Neural cell (in vitro differentiated cells): ENCODE data around the gene IGSF9B. TPM values are rescaled to one million over a fixed set of nuclear protein-coding genes. Genes with fewer than 3 reads are reported as not detected.

Experiments
- H2AFZ ChIP-seq: fragments of 200-600, 300-800 bp; sonication (generic), shearing (Covaris generic); 2 replicates; pipeline ENCODE4 v1.6.0; 2014; ENCODE audit warnings: low read depth, mild to moderate bottlenecking, antibody characterized with exemption, low read length, moderate library complexity
- H3F3A ChIP-seq: fragments of 200-600 bp; shearing (Covaris generic); 2 replicates; pipeline ENCODE4 v1.6.1; 2016; ENCODE audit warnings: mild to moderate bottlenecking, moderate library complexity, mixed read lengths, antibody characterized with exemption, low read length; ENCODE audit not compliant: insufficient read depth, poor library complexity, severe bottlenecking
- H3K27ac ChIP-seq: fragments of 200-600, 300-800 bp; sonication (generic), shearing (Covaris generic); 2 replicates; pipeline ENCODE4 v1.5.1; 2014; ENCODE audit warnings: mild to moderate bottlenecking, low read length, moderate library complexity
- H3K27me3 ChIP-seq: fragments of 300-800, 200-600 bp; sonication (generic), shearing (Covaris generic); 2 replicates; pipeline ENCODE4 v1.6.0; 2014; ENCODE audit warnings: mild to moderate bottlenecking, low read depth, low read length, moderate library complexity; ENCODE audit not compliant: insufficient read depth
- H3K36me3 ChIP-seq: fragments of 300-800, 200-600 bp; sonication (generic), shearing (Covaris generic); 2 replicates; pipeline ENCODE4 v1.5.1; 2014; ENCODE audit warnings: mild to moderate bottlenecking, antibody characterized with exemption, low read length, moderate library complexity; ENCODE audit not compliant: insufficient read depth
- H3K4me2 ChIP-seq: fragments of 300-800, 200-600 bp; sonication (generic), shearing (Covaris generic); 2 replicates; pipeline ENCODE4 v1.6.0; 2014; ENCODE audit warnings: mild to moderate bottlenecking, low read length
- H3K4me3 ChIP-seq: fragments of 300-800, 200-600 bp; sonication (generic), shearing (Covaris generic); 2 replicates; pipeline ENCODE4 v1.5.1; 2014; ENCODE audit warnings: mild to moderate bottlenecking, low read length, moderate library complexity
- H3K79me2 ChIP-seq: fragments of 200-600 bp; shearing (Covaris generic); replicated peaks from 2 replicates; pipeline ENCODE4 v1.6.0; 2014; ENCODE audit warnings: mild to moderate bottlenecking, low read length, moderate library complexity; ENCODE audit not compliant: insufficient read depth
- H3K9ac ChIP-seq: fragments of 300-800, 200-600 bp; sonication (generic), shearing (Covaris generic); 2 replicates; pipeline ENCODE4 v1.6.1; 2016; ENCODE audit warnings: mild to moderate bottlenecking, low read length, mixed read lengths
- H3K9me2 ChIP-seq: fragments of 200-600 bp; shearing (Covaris generic); 2 replicates; pipeline ENCODE4 v1.6.1; 2016; ENCODE audit warnings: mild to moderate bottlenecking, low read length, mixed read lengths; ENCODE audit not compliant: insufficient read depth
- H3K9me3 ChIP-seq: fragments of 200-600, 300-800 bp; sonication (generic), shearing (Covaris generic); 2 replicates; pipeline ENCODE4 v1.6.1; 2016; ENCODE audit warnings: mild to moderate bottlenecking, mixed run types, low read length, moderate library complexity, mixed read lengths
- H4K20me1 ChIP-seq: fragments of 200-600 bp; shearing (Covaris generic); 2 replicates; pipeline ENCODE4 v1.6.1; 2016; ENCODE audit warnings: mild to moderate bottlenecking, mixed run types; ENCODE audit not compliant: insufficient read depth
- EP300 ChIP-seq: fragments of 450-650 bp; conservative IDR thresholded peaks from 2 replicates; pipeline ENCODE4 v1.6.1; 2014; ENCODE audit warnings: antibody characterized with exemption, mild to moderate bottlenecking, moderate library complexity; ENCODE audit not compliant: poor library complexity, severe bottlenecking
- EZH2 ChIP-seq: fragments of 200-600, 300-800 bp; shearing (Covaris generic), sonication (generic); IDR thresholded peaks from 2 replicates; pipeline ENCODE4 v1.6.1; 2014; ENCODE audit warnings: antibody characterized with exemption, low read length, borderline replicate concordance, mild to moderate bottlenecking; ENCODE audit not compliant: insufficient read depth, poor library complexity, severe bottlenecking
- MXI1 ChIP-seq: fragments of 450-650 bp; conservative IDR thresholded peaks from 2 replicates; pipeline ENCODE4 v1.6.1; 2014; ENCODE audit warnings: antibody characterized with exemption, mild to moderate bottlenecking; ENCODE audit not compliant: poor library complexity, severe bottlenecking
- POLR2AphosphoS5 ChIP-seq: IDR thresholded peaks from 2 replicates; pipeline ENCODE4 v1.6.1; 2012
- RAD21 ChIP-seq: fragments of 450-650 bp; conservative IDR thresholded peaks from 2 replicates; pipeline ENCODE4 v1.6.1; 2014; ENCODE audit warnings: antibody characterized with exemption, mild to moderate bottlenecking, moderate library complexity
- SMC3 ChIP-seq: fragments of 450-650 bp; conservative IDR thresholded peaks from 2 replicates; pipeline ENCODE4 v1.6.1; 2014; ENCODE audit warnings: antibody characterized with exemption, mild to moderate bottlenecking, moderate library complexity; ENCODE audit not compliant: poor library complexity
- TAF1 ChIP-seq: IDR thresholded peaks from 2 replicates; pipeline ENCODE4 v1.6.1; 2012; ENCODE audit warnings: low read depth
- polyA plus RNA-seq: library from polyadenylated mRNA; depleted of rRNA; stranded (reverse); fragments of >200 nt; gene quantifications from 2 replicates; pipeline ENCODE4 v1.2.3, GENCODE V29; 2014
- TF ChIP-seq, protein P1 (sequence below): fragments of 450-650 bp; IDR thresholded peaks from 2 replicates; pipeline ENCODE4 v1.5.1; 2014; ENCODE audit warnings: antibody characterized with exemption, mild to moderate bottlenecking, moderate library complexity; ENCODE audit not compliant: poor library complexity, severe bottlenecking
- TF ChIP-seq, protein P2 (sequence below): IDR thresholded peaks from 2 replicates; pipeline ENCODE4 v1.6.1; 2012; ENCODE audit warnings: borderline replicate concordance

The IGSF9B gene
- polyA plus RNA-seq, 1 donor from 2014 or later, result 2.3 TPM

DNA sequence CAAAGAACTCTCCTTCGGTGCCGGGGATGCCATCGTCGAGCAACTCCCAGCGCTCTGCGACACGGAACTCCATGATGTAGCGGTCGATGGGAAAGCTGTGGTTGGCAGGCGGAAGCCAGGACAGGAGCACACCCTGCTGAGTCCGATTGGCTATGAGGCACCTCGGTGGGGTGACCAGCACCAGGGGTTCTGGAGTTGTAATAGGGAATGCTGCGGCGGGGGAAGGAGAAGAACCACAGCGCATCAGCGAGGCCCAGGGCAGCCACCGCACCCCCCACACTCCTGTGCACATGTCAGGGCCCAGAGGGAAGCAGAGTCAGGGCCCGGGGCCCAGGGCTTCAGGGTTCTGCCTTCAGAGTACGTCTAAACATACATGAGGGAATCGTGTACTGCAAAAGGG, 31.0 kb downstream of the IGSF9B start:
- no peaks in the 10 kb centered on the region for H3K27me3 ChIP-seq
- no peaks in the 10 kb centered on the region for H3K9me3 ChIP-seq
- H2AFZ ChIP-seq, result no peak overlapping the region
- no peaks in the 10 kb centered on the region for H3K79me2 ChIP-seq
- no peak overlapping the region for H3K4me3 ChIP-seq
- no peak overlapping the region for H3K4me2 ChIP-seq
- no peaks in the 10 kb centered on the region for H3K9me2 ChIP-seq
- H4K20me1 ChIP-seq, result no peaks in the 10 kb centered on the region
- H3K27ac ChIP-seq, result no peak overlapping the region
- TF ChIP-seq EZH2 (no peak), MXI1 (no peak), TAF1 (no peak), RAD21 (no peak), EP300 (no peak)
- no peaks in the 10 kb centered on the region for H3F3A ChIP-seq
- H3K36me3 ChIP-seq, result peaks cover 5% of the 10 kb centered on the region
- no peak overlapping the region for H3K9ac ChIP-seq

DNA sequence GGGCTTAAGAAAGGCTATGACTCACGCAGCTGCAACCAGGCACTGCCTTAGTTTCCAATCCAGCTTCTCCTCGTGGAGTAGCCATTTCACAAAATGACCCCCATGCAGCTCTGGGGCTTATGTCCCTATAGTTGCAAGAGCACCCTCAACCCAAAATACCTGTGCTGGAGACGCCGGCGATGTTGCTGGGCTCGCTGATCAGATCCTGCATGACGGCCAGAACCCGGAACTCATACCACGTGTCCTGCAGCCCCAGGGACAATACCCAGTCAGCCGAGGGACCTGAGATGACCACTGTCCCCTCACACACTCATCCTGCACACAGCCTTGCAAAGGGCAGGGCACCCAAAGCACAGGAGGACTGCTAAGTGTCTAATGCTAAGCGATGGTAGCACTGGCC, 32.1 kb downstream of the IGSF9B start:
- no peak overlapping the region for H3K9ac ChIP-seq
- H3K9me2 ChIP-seq, result no peaks in the 10 kb centered on the region
- H3K36me3 ChIP-seq, result peaks cover 5% of the 10 kb centered on the region
- no peaks in the 10 kb centered on the region for H4K20me1 ChIP-seq
- H2AFZ ChIP-seq, result no peak overlapping the region
- H3K27me3 ChIP-seq, result no peaks in the 10 kb centered on the region
- no peaks in the 10 kb centered on the region for H3F3A ChIP-seq
- H3K79me2 ChIP-seq, result no peaks in the 10 kb centered on the region
- H3K27ac ChIP-seq, result no peak overlapping the region
- no peak overlapping the region for H3K4me3 ChIP-seq
- H3K4me2 ChIP-seq, result no peak overlapping the region
- H3K9me3 ChIP-seq, result no peaks in the 10 kb centered on the region
- TF ChIP-seq, protein P1, sequence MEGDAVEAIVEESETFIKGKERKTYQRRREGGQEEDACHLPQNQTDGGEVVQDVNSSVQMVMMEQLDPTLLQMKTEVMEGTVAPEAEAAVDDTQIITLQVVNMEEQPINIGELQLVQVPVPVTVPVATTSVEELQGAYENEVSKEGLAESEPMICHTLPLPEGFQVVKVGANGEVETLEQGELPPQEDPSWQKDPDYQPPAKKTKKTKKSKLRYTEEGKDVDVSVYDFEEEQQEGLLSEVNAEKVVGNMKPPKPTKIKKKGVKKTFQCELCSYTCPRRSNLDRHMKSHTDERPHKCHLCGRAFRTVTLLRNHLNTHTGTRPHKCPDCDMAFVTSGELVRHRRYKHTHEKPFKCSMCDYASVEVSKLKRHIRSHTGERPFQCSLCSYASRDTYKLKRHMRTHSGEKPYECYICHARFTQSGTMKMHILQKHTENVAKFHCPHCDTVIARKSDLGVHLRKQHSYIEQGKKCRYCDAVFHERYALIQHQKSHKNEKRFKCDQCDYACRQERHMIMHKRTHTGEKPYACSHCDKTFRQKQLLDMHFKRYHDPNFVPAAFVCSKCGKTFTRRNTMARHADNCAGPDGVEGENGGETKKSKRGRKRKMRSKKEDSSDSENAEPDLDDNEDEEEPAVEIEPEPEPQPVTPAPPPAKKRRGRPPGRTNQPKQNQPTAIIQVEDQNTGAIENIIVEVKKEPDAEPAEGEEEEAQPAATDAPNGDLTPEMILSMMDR, result no peak
- TF ChIP-seq MXI1 (no peak), RAD21 (no peak), TAF1 (no peak), EZH2 (no peak), SMC3 (no peak), POLR2AphosphoS5 (no peak), EP300 (no peak)
- TF ChIP-seq, protein P2, sequence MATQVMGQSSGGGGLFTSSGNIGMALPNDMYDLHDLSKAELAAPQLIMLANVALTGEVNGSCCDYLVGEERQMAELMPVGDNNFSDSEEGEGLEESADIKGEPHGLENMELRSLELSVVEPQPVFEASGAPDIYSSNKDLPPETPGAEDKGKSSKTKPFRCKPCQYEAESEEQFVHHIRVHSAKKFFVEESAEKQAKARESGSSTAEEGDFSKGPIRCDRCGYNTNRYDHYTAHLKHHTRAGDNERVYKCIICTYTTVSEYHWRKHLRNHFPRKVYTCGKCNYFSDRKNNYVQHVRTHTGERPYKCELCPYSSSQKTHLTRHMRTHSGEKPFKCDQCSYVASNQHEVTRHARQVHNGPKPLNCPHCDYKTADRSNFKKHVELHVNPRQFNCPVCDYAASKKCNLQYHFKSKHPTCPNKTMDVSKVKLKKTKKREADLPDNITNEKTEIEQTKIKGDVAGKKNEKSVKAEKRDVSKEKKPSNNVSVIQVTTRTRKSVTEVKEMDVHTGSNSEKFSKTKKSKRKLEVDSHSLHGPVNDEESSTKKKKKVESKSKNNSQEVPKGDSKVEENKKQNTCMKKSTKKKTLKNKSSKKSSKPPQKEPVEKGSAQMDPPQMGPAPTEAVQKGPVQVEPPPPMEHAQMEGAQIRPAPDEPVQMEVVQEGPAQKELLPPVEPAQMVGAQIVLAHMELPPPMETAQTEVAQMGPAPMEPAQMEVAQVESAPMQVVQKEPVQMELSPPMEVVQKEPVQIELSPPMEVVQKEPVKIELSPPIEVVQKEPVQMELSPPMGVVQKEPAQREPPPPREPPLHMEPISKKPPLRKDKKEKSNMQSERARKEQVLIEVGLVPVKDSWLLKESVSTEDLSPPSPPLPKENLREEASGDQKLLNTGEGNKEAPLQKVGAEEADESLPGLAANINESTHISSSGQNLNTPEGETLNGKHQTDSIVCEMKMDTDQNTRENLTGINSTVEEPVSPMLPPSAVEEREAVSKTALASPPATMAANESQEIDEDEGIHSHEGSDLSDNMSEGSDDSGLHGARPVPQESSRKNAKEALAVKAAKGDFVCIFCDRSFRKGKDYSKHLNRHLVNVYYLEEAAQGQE, result no peak
